Muscle layer of duodenum (tissue), 2 donors: ENCODE data around the gene GAMT.
A peak's percentile ranks its signal among the peaks of the same experiment; 100 is the strongest.

ENCODE experiments used
- H3K27ac ChIP-seq: one replicate; pipeline ENCODE4 v1.7.0; 2013; ENCODE audit warnings: mild to moderate bottlenecking, low read length
- H3K27me3 ChIP-seq: one replicate; pipeline ENCODE4 v1.7.0; 2013; ENCODE audit warnings: low read depth, mild to moderate bottlenecking, control low read depth, low read length
- H3K36me3 ChIP-seq, 2 donors: one replicate each; pipeline ENCODE4 v1.7.0; 2013; ENCODE audit warnings: low read length in 2 of 2, control low read depth in 1 of 2, mild to moderate bottlenecking in 1 of 2; ENCODE audit not compliant: insufficient read depth in 2 of 2, control insufficient read depth in 1 of 2
- H3K4me1 ChIP-seq, 2 donors: one replicate each; pipeline ENCODE4 v1.7.0; 2013; ENCODE audit warnings: low read length in 2 of 2, mild to moderate bottlenecking in 2 of 2, control low read depth in 1 of 2, moderate library complexity in 1 of 2; ENCODE audit not compliant: insufficient read depth in 2 of 2, control insufficient read depth in 1 of 2
- H3K4me3 ChIP-seq, 2 donors: one replicate each; pipeline ENCODE4 v1.7.0; 2013; ENCODE audit warnings: low read length in 2 of 2, low read depth in 1 of 2, mild to moderate bottlenecking in 1 of 2
- H3K9me3 ChIP-seq, 2 donors: one replicate each; pipeline ENCODE4 v1.7.0; 2013; ENCODE audit warnings: low read length in 2 of 2, control low read depth in 1 of 2, mild to moderate bottlenecking in 1 of 2; ENCODE audit not compliant: control insufficient read depth in 1 of 2
- donor health status: healthy.

Gene GAMT

DNA sequence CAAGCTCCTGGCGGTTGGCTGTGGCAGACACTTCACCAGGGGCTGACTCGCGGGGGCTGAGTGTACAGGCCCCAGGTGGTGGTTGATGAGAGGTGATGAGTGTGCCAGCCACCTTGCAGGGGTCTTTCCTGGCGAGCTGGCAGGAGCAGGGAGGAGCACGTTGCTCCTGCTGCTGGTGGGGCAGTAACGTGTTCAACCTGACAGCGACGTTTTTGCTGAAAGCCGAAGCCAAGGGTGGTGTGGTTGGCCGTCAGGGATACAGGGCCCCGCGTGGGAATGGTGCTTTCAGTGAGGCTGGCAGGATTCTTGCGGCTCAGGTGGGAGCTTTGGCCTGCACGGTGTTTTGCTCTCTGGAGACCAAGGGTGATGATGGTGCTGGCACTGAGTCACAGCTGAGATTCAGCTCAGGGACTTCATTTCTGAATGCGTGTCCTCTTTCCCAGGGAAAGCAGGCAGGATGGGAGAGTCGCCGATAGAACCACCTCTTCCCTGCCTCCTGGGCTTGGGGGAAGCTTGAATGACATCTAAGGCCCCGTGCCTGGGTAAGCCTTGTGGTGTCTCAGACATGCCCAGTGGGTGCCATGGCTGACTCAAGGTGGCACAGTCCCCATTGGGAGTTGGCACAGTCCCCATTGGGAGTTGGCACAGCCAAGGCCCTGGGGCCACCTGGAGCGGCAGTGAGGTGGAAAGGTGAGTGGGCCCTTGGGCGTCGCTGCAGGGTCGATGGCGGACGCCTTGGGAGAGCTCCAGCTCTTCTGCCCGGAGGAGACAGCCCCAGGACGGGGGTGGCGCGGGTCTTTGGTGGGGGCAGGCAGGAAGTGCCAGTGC is 14.9 kb upstream of the GAMT start:
- H3K27ac ChIP-seq = peak overlapping the region; percentile 74
- no peaks in the 10 kb centered on the region for H3K27me3 ChIP-seq
- H3K4me3 ChIP-seq = peak overlapping the region; percentile 16 to 25
- H3K36me3 ChIP-seq = peaks cover 8 to 30% of the 10 kb centered on the region in 2 donors
- peaks cover 20 to 54% of the 10 kb centered on the region in 2 donors for H3K4me1 ChIP-seq
- H3K9me3 ChIP-seq = no peaks in the 10 kb centered on the region

DNA sequence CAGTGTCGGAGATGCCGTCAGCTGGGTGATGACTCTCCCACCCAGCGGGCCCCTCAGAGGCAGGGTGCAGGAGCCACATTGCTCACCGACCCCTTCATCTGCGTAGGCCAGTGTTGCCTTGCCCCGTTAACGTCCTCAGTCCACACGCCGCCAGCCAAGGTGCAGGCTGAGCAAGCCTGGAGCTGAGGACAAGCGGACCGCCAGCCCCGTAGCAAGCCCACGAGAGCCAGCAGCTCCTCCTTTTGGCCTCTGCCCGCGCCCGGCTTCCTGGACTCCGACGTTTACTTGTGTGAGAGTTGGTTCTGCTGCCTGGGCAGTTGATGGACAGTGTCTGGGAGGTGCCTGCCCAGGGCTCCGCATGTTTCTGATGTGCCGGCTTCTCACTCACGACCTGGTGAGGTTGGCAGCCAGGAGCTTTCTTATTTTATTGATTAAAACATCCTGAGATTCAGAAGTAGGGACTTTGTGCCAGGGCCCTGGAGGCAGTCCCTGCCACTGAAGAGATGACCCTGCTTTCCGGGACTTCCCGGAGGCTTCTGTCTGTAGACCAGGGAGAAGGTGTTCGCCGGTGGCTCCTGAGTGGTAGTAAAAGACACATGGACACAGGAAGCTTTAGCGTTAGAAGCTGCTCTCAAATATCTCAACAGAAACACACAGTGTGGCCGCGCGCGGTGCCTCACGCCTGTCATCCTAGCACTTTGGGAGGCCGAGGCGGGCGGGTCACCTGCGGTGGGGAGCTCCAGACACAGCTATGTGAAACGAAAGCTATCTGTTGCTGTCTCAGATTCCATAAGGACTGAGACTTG is 11.9 kb upstream of the GAMT start:
- H3K27ac ChIP-seq = no peak overlapping the region
- H3K27me3 ChIP-seq = no peaks in the 10 kb centered on the region
- H3K4me3 ChIP-seq = no peak overlapping the region
- peaks cover 24 to 78% of the 10 kb centered on the region in 2 donors for H3K4me1 ChIP-seq
- H3K36me3 ChIP-seq = peaks cover 0 to 5% of the 10 kb centered on the region in 2 donors
- H3K9me3 ChIP-seq = no peaks in the 10 kb centered on the region

DNA sequence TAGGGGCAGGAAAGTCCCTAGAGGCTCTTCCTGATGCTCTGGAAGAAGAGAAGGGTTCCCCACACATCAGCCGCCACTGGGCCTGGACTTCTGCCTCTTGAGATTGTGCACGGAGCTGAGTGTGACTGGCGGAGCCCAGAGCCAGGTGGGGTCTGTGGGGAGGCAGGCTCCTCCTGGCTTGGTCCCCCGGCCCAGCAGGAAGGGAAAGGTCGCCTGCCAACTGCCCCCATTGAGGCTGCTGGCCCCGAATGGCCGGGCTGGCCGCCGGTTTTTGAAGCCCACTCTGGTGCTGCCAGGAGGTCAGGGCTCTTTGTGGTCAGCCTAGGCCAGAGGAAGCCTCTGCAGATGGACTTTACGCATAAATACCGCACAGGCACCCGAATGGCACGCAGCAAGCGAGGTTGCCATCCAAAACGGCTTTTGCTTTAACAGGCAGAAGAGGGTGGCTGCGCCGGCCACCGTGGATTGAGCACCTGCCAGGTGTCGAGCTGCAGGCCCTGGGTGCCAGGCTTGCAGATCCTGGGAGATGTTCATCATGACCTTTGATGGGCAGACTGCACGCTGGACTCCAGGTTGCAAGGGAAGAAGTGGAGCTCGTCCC is 11.1 kb upstream of the GAMT start:
- Histone ChIP-seq H3K36me3 (no peaks in the 10 kb centered on the region), H3K9me3 (no peaks in the 10 kb centered on the region), H3K27me3 (no peaks in the 10 kb centered on the region), H3K4me3 (no peak overlapping the region), H3K27ac (no peak overlapping the region), H3K4me1 (peaks cover 24 to 70% of the 10 kb centered on the region in 2 donors)

DNA sequence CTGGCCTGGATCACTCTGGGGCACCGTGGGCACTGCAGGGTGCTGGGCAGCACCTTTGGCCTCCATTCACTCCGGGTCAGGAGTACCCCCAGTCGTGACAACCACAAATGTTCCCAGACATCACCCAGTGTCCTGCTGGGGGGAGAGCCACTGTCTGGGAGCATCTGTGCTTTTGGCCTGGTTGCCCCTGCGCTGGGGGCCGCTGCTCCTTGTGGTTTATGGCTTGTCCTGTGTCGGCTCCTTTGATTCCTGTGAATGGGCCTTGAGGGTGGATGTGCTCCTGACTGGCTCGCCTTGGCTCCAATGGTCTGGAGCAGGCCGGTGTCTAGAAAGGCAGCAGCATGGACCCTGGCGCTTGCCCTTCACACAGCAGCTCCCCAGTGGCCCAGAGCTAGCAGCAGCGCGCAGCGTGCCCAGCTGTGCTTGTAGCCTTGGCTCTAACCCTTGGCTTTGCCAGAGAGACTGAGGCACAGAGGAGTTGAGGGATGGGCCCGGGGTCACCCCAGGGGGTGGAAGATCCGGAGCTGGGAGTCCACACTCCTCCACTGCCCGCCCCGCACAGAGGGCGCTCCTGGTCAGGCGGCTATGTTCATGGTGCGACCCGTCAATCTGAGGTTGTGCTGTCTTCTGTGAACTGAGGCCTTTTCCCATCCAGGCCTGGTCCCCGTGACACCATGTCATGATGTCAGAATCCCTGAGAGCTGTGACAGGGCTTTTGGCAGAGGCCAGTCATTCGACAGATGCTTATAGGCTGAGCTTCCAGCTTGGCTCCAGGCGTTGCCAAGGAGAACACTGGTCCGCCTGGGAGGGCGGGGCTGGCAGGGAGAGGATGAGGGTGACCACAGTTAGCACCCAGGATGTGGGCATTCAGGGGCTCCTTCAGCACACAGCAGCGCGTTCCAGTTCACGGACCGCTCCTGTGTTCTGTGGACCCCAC is 10.2 kb upstream of the GAMT start:
- Histone ChIP-seq H3K27ac (no peak overlapping the region), H3K4me3 (peak overlapping the region in 1 of 2 donors; percentile 14), H3K9me3 (no peaks in the 10 kb centered on the region), H3K4me1 (peaks cover 24 to 61% of the 10 kb centered on the region in 2 donors), H3K27me3 (no peaks in the 10 kb centered on the region), H3K36me3 (no peaks in the 10 kb centered on the region)

DNA sequence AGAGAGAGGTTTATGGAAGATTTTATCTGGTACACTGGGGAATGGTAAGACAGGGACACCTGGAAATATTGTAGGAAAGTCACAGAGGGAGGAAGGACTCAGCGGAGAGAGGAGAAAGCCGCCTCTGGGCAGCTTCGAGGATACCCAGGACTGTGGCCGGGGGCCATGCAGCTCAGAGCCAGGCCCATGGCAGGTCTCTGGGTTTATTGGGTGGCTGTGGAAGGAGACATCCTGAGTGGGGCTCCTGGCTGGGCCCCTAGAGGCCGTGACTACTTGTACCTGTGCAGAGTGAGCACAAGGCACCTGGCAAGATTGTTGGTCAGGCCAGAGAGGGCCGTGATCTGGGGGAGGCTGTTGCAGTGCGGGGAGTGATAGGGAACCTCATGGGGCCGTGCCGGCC is 9.4 kb upstream of the GAMT start:
- Histone ChIP-seq H3K9me3 (no peaks in the 10 kb centered on the region), H3K4me1 (peaks cover 17 to 54% of the 10 kb centered on the region in 2 donors), H3K27me3 (no peaks in the 10 kb centered on the region), H3K36me3 (no peaks in the 10 kb centered on the region), H3K4me3 (peak overlapping the region in 1 of 2 donors; percentile 14), H3K27ac (no peak overlapping the region)

DNA sequence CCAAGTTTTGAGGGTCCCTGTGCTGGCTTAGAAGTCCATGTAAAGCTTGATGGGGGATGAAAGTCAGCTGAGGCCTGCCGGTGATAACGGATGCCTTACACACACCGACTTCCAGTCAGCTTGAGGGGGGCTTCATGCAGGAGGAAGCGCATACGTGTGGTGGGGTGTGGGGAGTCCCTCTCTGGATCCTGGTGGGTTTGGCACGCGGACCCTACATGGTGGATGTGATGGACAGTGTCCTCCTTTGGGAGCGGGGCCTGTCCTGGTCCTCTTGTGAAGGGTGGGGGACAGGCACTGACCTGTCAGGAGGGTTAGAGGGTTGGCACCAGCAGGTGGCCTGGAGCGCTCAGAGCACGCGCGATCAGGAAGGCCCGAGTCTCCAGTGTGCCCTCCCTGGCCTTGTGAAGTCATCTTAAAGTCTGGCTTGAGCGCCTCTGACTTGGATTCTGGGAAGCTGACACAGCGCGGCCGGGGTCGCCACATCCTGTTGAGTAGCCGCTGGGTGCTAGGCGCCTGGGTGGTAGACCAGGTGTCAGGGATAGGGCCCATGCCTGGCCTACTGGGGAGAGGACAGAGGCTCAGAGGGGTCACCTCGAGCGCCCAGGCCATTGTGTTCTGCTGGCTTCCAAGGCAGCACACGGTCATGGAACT is 8.9 kb upstream of the GAMT start:
- H3K4me3 ChIP-seq = peak overlapping the region in 1 of 2 donors; percentile 78

DNA sequence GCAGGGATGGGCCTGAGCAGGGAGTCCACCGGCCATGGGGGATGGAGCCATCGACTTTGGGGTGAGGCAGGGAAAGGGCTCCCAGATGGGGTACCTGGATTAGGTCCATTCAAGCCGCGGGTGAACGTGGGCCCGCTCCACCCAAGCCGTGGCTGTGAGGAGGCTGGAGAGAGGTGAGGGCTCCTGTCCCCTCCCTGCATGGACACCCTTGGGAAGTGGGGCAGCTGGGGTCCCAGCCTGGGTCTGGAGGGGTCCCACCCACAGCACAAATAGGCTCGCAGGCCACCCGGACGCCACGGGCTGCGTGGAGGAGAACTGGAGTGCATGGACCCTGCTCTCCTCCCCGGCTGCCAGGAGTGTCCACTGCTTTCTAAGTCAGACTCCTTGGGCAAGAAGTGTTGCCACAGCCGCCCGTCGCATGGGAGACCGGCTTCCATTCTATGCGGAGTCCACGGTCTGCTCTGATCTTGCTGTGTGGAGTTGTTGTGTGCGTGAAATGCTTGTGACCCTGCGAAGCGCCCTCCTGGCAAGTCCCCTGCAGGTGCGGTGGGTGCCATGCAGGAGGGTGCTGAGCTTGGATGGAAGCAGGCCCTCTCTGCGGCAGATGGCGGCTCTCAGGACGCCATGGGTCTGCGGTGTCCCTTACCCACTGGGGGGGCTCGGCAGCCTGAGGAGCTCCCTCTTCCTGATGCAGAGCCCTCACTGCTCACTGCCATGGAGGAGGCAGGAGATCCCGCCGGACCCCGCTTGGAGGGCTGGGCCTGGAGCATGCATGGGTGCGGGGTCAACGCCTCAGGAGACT is 8.1 kb upstream of the GAMT start:
- peaks cover 10 to 43% of the 10 kb centered on the region in 2 donors for H3K4me1 ChIP-seq
- H3K36me3 ChIP-seq = no peaks in the 10 kb centered on the region
- H3K9me3 ChIP-seq = no peaks in the 10 kb centered on the region
- peak overlapping the region; percentile 78 to 79 for H3K4me3 ChIP-seq
- peak overlapping the region; percentile 86 for H3K27ac ChIP-seq
- H3K27me3 ChIP-seq = no peaks in the 10 kb centered on the region

More for the DNA sequence above, 8.9 kb upstream of the GAMT start:
- Histone ChIP-seq H3K27me3 (no peaks in the 10 kb centered on the region), H3K36me3 (no peaks in the 10 kb centered on the region), H3K4me1 (peaks cover 15 to 49% of the 10 kb centered on the region in 2 donors), H3K9me3 (no peaks in the 10 kb centered on the region), H3K27ac (no peak overlapping the region)

DNA sequence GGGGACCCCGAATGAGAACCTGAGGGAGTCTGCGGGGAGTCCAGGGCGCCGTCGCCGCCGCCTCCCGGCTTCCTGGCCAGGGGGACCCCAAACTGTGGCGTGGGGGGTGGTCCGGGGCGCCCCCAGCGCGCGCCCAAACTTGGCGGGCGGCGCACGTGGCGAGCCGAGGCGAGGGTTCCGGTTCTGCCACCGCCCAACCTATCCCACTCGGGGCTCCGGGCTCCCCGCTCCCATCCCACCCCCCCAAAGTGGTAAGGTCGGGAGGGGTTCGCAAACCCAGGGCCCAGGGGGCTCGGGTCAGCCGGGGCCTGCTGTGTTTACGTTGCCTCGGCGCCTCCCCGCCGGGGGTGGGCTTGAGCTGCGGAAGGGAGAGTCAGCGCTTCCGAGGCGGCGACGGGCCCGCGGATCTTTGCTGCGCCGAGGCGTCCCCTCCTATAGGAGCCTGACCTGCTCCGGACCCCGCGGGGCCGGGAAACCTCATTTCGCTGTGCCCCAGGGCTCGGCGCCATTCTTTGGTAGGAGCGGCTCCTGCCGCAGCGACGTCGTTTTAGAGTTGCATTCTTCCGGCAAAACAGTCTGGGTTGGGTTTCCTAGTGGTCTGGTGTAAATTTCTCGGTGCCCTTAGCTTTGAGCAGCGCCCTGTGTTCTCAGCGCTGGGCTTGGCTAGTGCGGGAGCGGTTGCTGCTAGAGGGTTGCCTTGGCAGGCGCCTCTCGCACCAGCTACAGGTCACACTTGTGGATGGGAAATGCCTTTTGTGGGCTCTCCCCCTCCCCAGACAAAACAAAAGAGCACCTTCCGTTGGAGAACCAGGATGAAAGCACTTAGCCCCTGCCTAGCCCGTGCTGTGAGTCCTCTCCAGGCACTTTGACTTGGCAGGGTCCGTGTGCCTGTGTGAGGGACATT is 7.2 kb upstream of the GAMT start:
- Histone ChIP-seq H3K27me3 (no peaks in the 10 kb centered on the region), H3K4me1 (peaks cover 10 to 43% of the 10 kb centered on the region in 2 donors), H3K27ac (peak overlapping the region; percentile 86), H3K9me3 (no peaks in the 10 kb centered on the region), H3K4me3 (peak overlapping the region; percentile 78 to 79), H3K36me3 (no peaks in the 10 kb centered on the region)
